Naive thymus-derived CD4-positive, alpha-beta T cell (primary cell): ENCODE data around the gene ZNF593. TPM values are rescaled to one million over a fixed set of nuclear protein-coding genes. Genes with fewer than 3 reads are reported as not detected.
A peak's percentile ranks its signal among the peaks of the same experiment; 100 is the strongest.

ENCODE experiments used
- ATAC-seq: fragments of 150-1000 bp; cut with Tn5 transposase; 2 replicates; pipeline ENCODE4 v1.10.0; 2021; ENCODE audit warnings: mild to moderate bottlenecking, moderate library complexity
- CTCF ChIA-PET: fragments of 350-600 bp; sonication (Branson Sonifier 250); formaldehyde crosslinking; loops from one replicate; lab custom pipeline; 2021; ENCODE audit warnings: antibody characterized with exemption; lab: Charles Lee
- POLR2A ChIA-PET: fragments of 350-600 bp; sonication (Branson Sonifier 250); formaldehyde crosslinking; loops from one replicate; lab custom pipeline; 2021; ENCODE audit warnings: antibody characterized with exemption, inconsistent platforms; lab: Charles Lee
- DNase-seq, 9 donors: peaks; one replicate each; pipeline versions ENCODE4 v3.0.0 to v3.0.0-alpha.2; 2020 to 2022; ENCODE audit warnings: mixed read lengths in 1 of 9
- H3K27ac ChIP-seq: one replicate; pipeline ENCODE4 v1.7.0; 2013; ENCODE audit warnings: mild to moderate bottlenecking, low read depth, low read length, moderate library complexity
- H3K27me3 ChIP-seq, 2 donors: one replicate each; pipeline ENCODE4 v1.7.0; 2013; ENCODE audit warnings: low read length in 2 of 2, mild to moderate bottlenecking in 2 of 2, moderate library complexity in 2 of 2; ENCODE audit not compliant: control insufficient read depth in 2 of 2, insufficient read depth in 2 of 2
- H3K36me3 ChIP-seq, 3 experiments: 1 replicate in 2 of 3; 2 replicates in 1 of 3; pipeline ENCODE4 v1.7.0; 2013; ENCODE audit warnings: low read length in 3 of 3, mild to moderate bottlenecking in 3 of 3, moderate library complexity in 1 of 3; ENCODE audit not compliant: insufficient read depth in 3 of 3, control insufficient read depth in 2 of 3
- H3K4me1 ChIP-seq, 2 donors: one replicate each; pipeline ENCODE4 v1.7.0; 2013; ENCODE audit warnings: low read length in 2 of 2, mild to moderate bottlenecking in 2 of 2, moderate library complexity in 1 of 2; ENCODE audit not compliant: control insufficient read depth in 2 of 2, insufficient read depth in 2 of 2
- H3K4me3 ChIP-seq: 2 replicates; pipeline ENCODE4 v1.7.0; 2013; ENCODE audit warnings: mild to moderate bottlenecking, low read length
- H3K9me3 ChIP-seq, 3 experiments: 1 replicate in 2 of 3; 2 replicates in 1 of 3; pipeline ENCODE4 v1.7.0; 2013; ENCODE audit warnings: low read length in 3 of 3; ENCODE audit not compliant: control insufficient read depth in 2 of 3
- H3K27ac Mint-ChIP-seq, 9 donors: one replicate each; pipeline ENCODE4 v1.8.0; 2020 to 2022; ENCODE audit warnings: mixed read lengths in 9 of 9, mild to moderate bottlenecking in 8 of 9, moderate library complexity in 5 of 9, inconsistent platforms in 2 of 9
- H3K27me3 Mint-ChIP-seq, 5 donors: one replicate each; pipeline ENCODE4 v1.8.0; 2021 to 2022; ENCODE audit warnings: mixed read lengths in 5 of 5, mild to moderate bottlenecking in 1 of 5
- H3K36me3 Mint-ChIP-seq, 5 donors: one replicate each; pipeline ENCODE4 v1.8.0; 2020 to 2022; ENCODE audit warnings: mixed read lengths in 5 of 5, mild to moderate bottlenecking in 3 of 5, inconsistent platforms in 1 of 5
- H3K4me1 Mint-ChIP-seq, 7 donors: one replicate each; pipeline ENCODE4 v1.8.0; 2020 to 2022; ENCODE audit warnings: mixed read lengths in 7 of 7, mild to moderate bottlenecking in 3 of 7, inconsistent platforms in 1 of 7
- H3K4me3 Mint-ChIP-seq, 10 donors: one replicate each; pipeline ENCODE4 v1.8.0; 2020 to 2022; ENCODE audit warnings: mild to moderate bottlenecking in 10 of 10, mixed read lengths in 10 of 10, moderate library complexity in 6 of 10, inconsistent platforms in 2 of 10
- H3K9me3 Mint-ChIP-seq, 11 donors: one replicate each; pipeline ENCODE4 v1.8.0; 2020 to 2022; ENCODE audit warnings: mixed read lengths in 11 of 11, mild to moderate bottlenecking in 4 of 11, inconsistent platforms in 1 of 11, moderate library complexity in 1 of 11
- intact Hi-C, 2 donors: fragments of 100-400 bp; cut with micrococcal nuclease; formaldehyde crosslinking; loops; one replicate each; pipeline ENCODE4 v1.15.1; 2023
- polyA plus RNA-seq, 2 donors: library from polyadenylated mRNA; unstranded; fragments of 300-500 nt; fragmentation: Illumina TruSeq; gene quantifications; one replicate each; pipeline ENCODE4 v1.2.3, GENCODE V29; 2021
- total RNA-seq, 6 experiments: library from RNA in 5 of 6; stranded (reverse) in 5 of 6; gene quantifications; 1 replicate in 5 of 6; 2 replicates in 1 of 6; pipeline ENCODE4 v1.2.3 and lab custom pipeline; 2021 to 2026

ZNF593 gene
- total and polyA plus RNA-seq, 7 experiments from 2014 or later = 7.8 to 36.3 (median 13.4) TPM

DNA sequence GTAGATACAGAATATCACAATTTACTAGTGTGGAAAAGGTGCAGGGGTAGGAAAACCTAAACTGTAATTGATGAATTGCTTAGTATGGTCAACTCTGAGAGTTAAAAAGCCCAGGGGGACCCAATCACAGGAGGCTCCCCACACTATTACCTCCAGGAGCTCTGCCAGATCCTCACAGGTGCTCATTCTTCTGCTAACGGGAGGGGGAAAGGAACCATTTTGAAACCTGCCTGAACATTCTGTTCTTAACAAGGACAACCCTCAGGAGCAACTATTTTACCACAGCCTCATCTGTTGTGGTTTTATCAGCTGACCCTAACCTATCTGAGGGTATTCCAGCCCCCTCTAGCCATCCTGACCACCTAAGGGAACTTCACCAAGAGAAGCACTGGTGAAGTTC, 39.0 kb upstream of the ZNF593 start:
- Histone ChIP-seq H3K9me3 (no peaks in the 10 kb centered on the region), H3K27me3 (no peaks in the 10 kb centered on the region), H3K4me1 (peaks cover 16 to 21% of the 10 kb centered on the region in 2 donors), H3K27ac (no peak overlapping the region), H3K4me3 (no peak overlapping the region), H3K36me3 (no peaks in the 10 kb centered on the region)
- Mint-ChIP-seq H3K4me3 (no peak overlapping the region), H3K9me3 (peaks cover 0 to 2% (median 0%) of the 10 kb centered on the region in 11 donors), H3K36me3 (peaks cover 0 to 6% (median 0%) of the 10 kb centered on the region in 5 donors), H3K27me3 (peaks cover 0 to 13% (median 0%) of the 10 kb centered on the region in 5 donors), H3K4me1 (peaks cover 22 to 31% (median 30%) of the 10 kb centered on the region in 7 donors), H3K27ac (peak overlapping the region in 1 of 9 donors; percentile 19)
- POLR2A ChIA-PET = interaction anchor here (0.8 to 2.7 kb wide), 2 partner anchors 8 to 14 kb away, joined by 3 to 14 read pairs; no protein-coding TSS in a partner anchor
- no peak for DNase-seq
- CTCF ChIA-PET = interaction anchor here (0.6 to 5.8 kb wide), 3 partner anchors 14 to 499 kb away, joined by 3 to 59 read pairs (median 3); no protein-coding TSS in a partner anchor
- ATAC-seq = no peak
- intact Hi-C loops = no loop called here

DNA sequence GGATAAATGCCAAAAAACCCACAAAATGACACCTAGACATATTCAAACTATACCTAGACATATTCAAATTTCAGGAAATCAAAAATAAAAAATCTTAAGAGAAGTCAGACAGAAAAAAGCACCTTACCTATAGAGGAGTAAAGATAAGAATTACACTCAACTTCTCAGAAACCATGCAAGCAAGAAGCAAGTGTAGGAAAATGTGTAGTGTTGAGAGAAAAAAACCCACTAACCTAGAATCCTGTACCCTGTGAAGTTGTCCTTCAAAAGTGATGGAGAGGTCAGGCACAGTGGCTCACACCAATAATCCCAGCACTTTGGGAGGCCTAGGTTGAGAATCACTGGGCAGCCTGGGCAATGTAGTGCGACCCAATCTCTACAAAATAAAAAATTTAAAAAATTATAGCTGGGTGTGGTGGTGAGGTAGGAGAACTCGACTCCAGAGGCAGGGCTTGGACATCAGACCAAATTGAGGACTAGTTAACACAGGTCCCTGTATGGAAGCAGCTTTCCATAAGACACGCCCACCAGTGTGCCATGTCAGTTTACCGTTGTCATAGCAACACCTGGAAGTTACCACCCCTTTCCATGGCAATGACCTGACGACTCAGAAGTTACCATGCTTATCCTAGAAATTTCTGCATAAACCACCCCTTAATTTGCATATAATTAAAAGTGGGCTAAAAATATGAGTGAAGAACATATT, 37.4 kb upstream of the ZNF593 start:
- Histone ChIP-seq H3K4me1 (peaks cover 3 to 9% of the 10 kb centered on the region in 2 donors), H3K36me3 (no peaks in the 10 kb centered on the region), H3K9me3 (no peaks in the 10 kb centered on the region), H3K27ac (no peak overlapping the region), H3K27me3 (no peaks in the 10 kb centered on the region), H3K4me3 (no peak overlapping the region)
- ChIA-PET CTCF (no interaction called here), POLR2A (no interaction called here)
- intact Hi-C loops = no loop called here
- peaks cover 9 to 21% (median 16%) of the 10 kb centered on the region in 7 donors for H3K4me1 Mint-ChIP-seq
- no peak overlapping the region for H3K4me3 Mint-ChIP-seq
- DNase-seq = no peak
- peaks cover 0 to 13% (median 0%) of the 10 kb centered on the region in 5 donors for H3K27me3 Mint-ChIP-seq
- no peak for ATAC-seq
- H3K36me3 Mint-ChIP-seq = peaks cover 0 to 6% (median 0%) of the 10 kb centered on the region in 5 donors
- no peak overlapping the region for H3K27ac Mint-ChIP-seq
- H3K9me3 Mint-ChIP-seq = peaks cover 0 to 2% (median 0%) of the 10 kb centered on the region in 11 donors

- Mint-ChIP-seq H3K9me3 (peaks cover 0 to 2% (median 0%) of the 10 kb centered on the region in 11 donors), H3K27me3 (peaks cover 0 to 11% (median 0%) of the 10 kb centered on the region in 5 donors), H3K36me3 (peaks cover 0 to 6% (median 0%) of the 10 kb centered on the region in 5 donors), H3K4me3 (peak overlapping the region in 1 of 10 donors; percentile 21), H3K27ac (no peak overlapping the region), H3K4me1 (peaks cover 4 to 16% (median 11%) of the 10 kb centered on the region in 7 donors)
- no peak for DNase-seq
- H3K4me3 ChIP-seq = no peak overlapping the region
- H3K9me3 ChIP-seq = no peaks in the 10 kb centered on the region
- no peak overlapping the region for H3K27ac ChIP-seq
- POLR2A ChIA-PET = no interaction called here
- intact Hi-C loops = no loop called here
- H3K27me3 ChIP-seq = no peaks in the 10 kb centered on the region
- no peaks in the 10 kb centered on the region for H3K36me3 ChIP-seq
- CTCF ChIA-PET = no interaction called here
- ATAC-seq = no peak
- peaks cover 0 to 4% of the 10 kb centered on the region in 2 donors for H3K4me1 ChIP-seq
Observed at GRCh38 chr1:26132834-26133167, 36.9 kb upstream of the ZNF593 start.

GRCh38 chr1:26134466-26134865, 35.2 kb upstream of the ZNF593 start:
- Mint-ChIP-seq H3K4me3 (no peak overlapping the region), H3K36me3 (peaks cover 0 to 4% (median 0%) of the 10 kb centered on the region in 5 donors), H3K27me3 (no peaks in the 10 kb centered on the region), H3K27ac (no peak overlapping the region), H3K4me1 (peaks cover 6 to 15% (median 10%) of the 10 kb centered on the region in 7 donors), H3K9me3 (peaks cover 0 to 2% (median 0%) of the 10 kb centered on the region in 11 donors)
- no peak for DNase-seq
- no peak overlapping the region for H3K4me3 ChIP-seq
- peaks cover 0 to 8% of the 10 kb centered on the region in 2 donors for H3K4me1 ChIP-seq
- no peak overlapping the region for H3K27ac ChIP-seq
- intact Hi-C loops = no loop called here
- no peaks in the 10 kb centered on the region for H3K9me3 ChIP-seq
- no peaks in the 10 kb centered on the region for H3K36me3 ChIP-seq
- CTCF ChIA-PET = no interaction called here
- POLR2A ChIA-PET = no interaction called here
- no peaks in the 10 kb centered on the region for H3K27me3 ChIP-seq
- no peak for ATAC-seq

GRCh38 chr1:26138974-26139558, 30.6 kb upstream of the ZNF593 start:
- DNase-seq (peak in 2 of 9 donors; percentile 17 to 26), ATAC-seq (peak; percentile 44)
- H3K27me3 Mint-ChIP-seq = peaks cover 0 to 7% (median 0%) of the 10 kb centered on the region in 5 donors
- peak overlapping the region; percentile 44 for H3K27ac ChIP-seq
- H3K9me3 Mint-ChIP-seq = peaks cover 0 to 2% (median 0%) of the 10 kb centered on the region in 11 donors
- no peaks in the 10 kb centered on the region for H3K9me3 ChIP-seq
- no peak overlapping the region for H3K4me3 ChIP-seq
- ChIA-PET CTCF (interaction anchor here (0.5 to 2.7 kb wide), 11 partner anchors 9 to 419 kb away, joined by 3 to 12 read pairs (median 3); no protein-coding TSS in a partner anchor), POLR2A (interaction anchor here (0.6 to 1.8 kb wide), 8 partner anchors 9 to 93 kb away, joined by 3 to 18 read pairs (median 6); partner anchors contain the start of gene PDIK1L)
- H3K36me3 Mint-ChIP-seq = peaks cover 0 to under 1% (median 0%) of the 10 kb centered on the region in 5 donors
- H3K27ac Mint-ChIP-seq = peak overlapping the region in 6 of 9 donors; percentile 1 to 86 (median 51)
- H3K4me1 ChIP-seq = peaks cover 0 to 8% of the 10 kb centered on the region in 2 donors
- peaks cover 6 to 17% (median 10%) of the 10 kb centered on the region in 7 donors for H3K4me1 Mint-ChIP-seq
- intact Hi-C loops = loop anchor here in 1 of 2 donors (1.0 kb wide), 1 partner anchor 10 kb away; no protein-coding TSS in a partner anchor
- no peaks in the 10 kb centered on the region for H3K27me3 ChIP-seq
- H3K36me3 ChIP-seq = no peaks in the 10 kb centered on the region
- H3K4me3 Mint-ChIP-seq = peak overlapping the region in 9 of 10 donors; percentile 22 to 71 (median 37)

DNA sequence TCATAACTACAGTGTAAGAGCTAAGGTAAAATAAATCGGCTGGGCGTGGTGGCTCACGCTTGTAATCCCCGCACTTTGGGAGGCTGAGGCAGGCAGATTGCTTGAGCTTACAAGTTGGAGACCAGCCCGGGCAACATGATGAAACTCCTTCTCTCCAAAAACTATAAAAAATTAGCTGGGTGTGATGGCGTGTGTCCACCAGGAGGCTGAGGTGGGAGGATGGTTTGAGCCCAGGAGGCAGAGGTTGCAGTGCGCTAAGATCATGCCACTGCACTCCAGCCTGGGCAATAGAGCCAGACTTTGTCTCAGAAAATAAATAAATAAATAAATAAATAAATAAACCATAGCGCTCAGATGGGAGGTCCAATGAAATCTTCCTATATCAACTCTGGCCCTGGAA, 27.5 kb upstream of the ZNF593 start:
- no peak for ATAC-seq
- Histone ChIP-seq H3K4me1 (peaks cover 0 to 8% of the 10 kb centered on the region in 2 donors), H3K27ac (no peak overlapping the region), H3K9me3 (no peaks in the 10 kb centered on the region), H3K36me3 (no peaks in the 10 kb centered on the region), H3K4me3 (no peak overlapping the region), H3K27me3 (no peaks in the 10 kb centered on the region)
- H3K9me3 Mint-ChIP-seq = no peaks in the 10 kb centered on the region
- no peak overlapping the region for H3K4me3 Mint-ChIP-seq
- H3K36me3 Mint-ChIP-seq = no peaks in the 10 kb centered on the region
- no peak for DNase-seq
- POLR2A ChIA-PET = interaction anchor here (1.7 kb wide), 1 partner anchor 16 kb away, joined by 6 read pairs; no protein-coding TSS in a partner anchor
- H3K4me1 Mint-ChIP-seq = peaks cover 6 to 22% (median 17%) of the 10 kb centered on the region in 7 donors
- CTCF ChIA-PET = interaction anchor here (0.7 to 7.0 kb wide), 4 partner anchors 14 to 37 kb away, joined by 4 to 145 read pairs (median 56); partner anchors contain the start of gene PDIK1L
- no peak overlapping the region for H3K27ac Mint-ChIP-seq
- intact Hi-C loops = no loop called here
- peaks cover 0 to 16% (median 0%) of the 10 kb centered on the region in 5 donors for H3K27me3 Mint-ChIP-seq
